Coronary artery (tissue), 2 donors: ENCODE data around the gene DDX54.

Source experiments
- DNase-seq: peaks from one replicate; pipeline ENCODE4 v3.0.0-alpha.2; 2017; ENCODE audit warnings: low spot score
- H3K27ac ChIP-seq, 2 donors: fragments of 200-600 bp; sonication (generic); one replicate each; pipeline ENCODE4 v1.5.1; 2016 to 2019
- H3K4me3 ChIP-seq: fragments of 200-600 bp; sonication (generic); 2 replicates; pipeline ENCODE4 v1.5.1; 2016; ENCODE audit warnings: mild to moderate bottlenecking, moderate library complexity
- CTCF ChIP-seq: fragments of 200-600 bp; sonication (generic); IDR thresholded peaks from one replicate; pipeline ENCODE4 v1.5.1; 2019; ENCODE audit warnings: antibody characterized with exemption

DDX54 gene

GRCh38 chr12:113222730-113223531 is 37.7 kb upstream of the DDX54 start:
- no peak for TF ChIP-seq CTCF
- H3K27ac ChIP-seq = peak overlapping the region; percentile 89 to 92
- no peak for DNase-seq
- H3K4me3 ChIP-seq = peak overlapping the region; percentile 83

GRCh38 chr12:113221997-113222729 is 36.9 kb upstream of the DDX54 start:
- no peak for TF ChIP-seq CTCF

GRCh38 chr12:113221181-113221996 is 36.1 kb upstream of the DDX54 start, which contains the start of gene TPCN1:
Gene TPCN1 (plus strand): TSS chr12:113221464. CDS start chr12:113226853, 5,389 bp downstream.
- no peak for TF ChIP-seq CTCF
- Histone ChIP-seq H3K4me3 (peak within 1 kb of the TSS; percentile 83), H3K27ac (peak within 1 kb of the TSS; percentile 89 to 92)
- peak; percentile 100 for DNase-seq

More at GRCh38 chr12:113221997-113222729, 36.9 kb upstream of the DDX54 start:
- peak overlapping the region; percentile 89 to 92 for H3K27ac ChIP-seq
- H3K4me3 ChIP-seq = peak overlapping the region; percentile 83
- no peak for DNase-seq

GRCh38 chr12:113220593-113221180 is 35.4 kb upstream of the DDX54 start:
- H3K4me3 ChIP-seq = peak overlapping the region; percentile 77
- TF ChIP-seq CTCF = no peak
- DNase-seq = no peak
- peak overlapping the region; percentile 47 to 75 for H3K27ac ChIP-seq

- no peak for DNase-seq
- TF ChIP-seq CTCF = no peak
- no peak overlapping the region for H3K27ac ChIP-seq
- no peak overlapping the region for H3K4me3 ChIP-seq
These were observed 30.7 kb upstream of the DDX54 start for GRCh38 chr12:113216027-113216426.

GRCh38 chr12:113214895-113215400 is 29.7 kb upstream of the DDX54 start:
- Histone ChIP-seq H3K4me3 (no peak overlapping the region), H3K27ac (peak overlapping the region; percentile 38 to 56)
- DNase-seq = peak; percentile 86
- TF ChIP-seq CTCF = no peak
